ENCODE measurements around the gene CACNA1H. TPM values are rescaled to one million over a fixed set of nuclear protein-coding genes. Genes with fewer than 3 reads are reported as not detected.
A peak's percentile ranks its signal among the peaks of the same experiment; 100 is the strongest.
"Not testable (repeated sequence)": the region's sequence is repeated elsewhere in the genome, so short reads cannot be mapped to it uniquely, and the experiment has no call there.

The CACNA1H gene
- total RNA-seq, 2 experiments from 2014 or later = 0.37 to 1.3 TPM

GRCh38 chr16:1249031-1249755 lies 96.3 kb downstream of the CACNA1H start:
- CTCF ChIA-PET; H3K36me3 Mint-ChIP-seq; H3K4me1 Mint-ChIP-seq; DNase-seq; H3K4me3 Mint-ChIP-seq; H3K9me3 Mint-ChIP-seq (ENCODE audit: low read depth); H3K27ac Mint-ChIP-seq; H3K27me3 Mint-ChIP-seq: not testable (repeated sequence)
- ATAC-seq = peak; percentile 72

GRCh38 chr16:1253701-1254364 lies 100.9 kb downstream of the CACNA1H start:
- H3K4me3 Mint-ChIP-seq; H3K4me1 Mint-ChIP-seq; H3K27ac Mint-ChIP-seq; ATAC-seq; DNase-seq; CTCF ChIA-PET; H3K9me3 Mint-ChIP-seq (ENCODE audit: low read depth); H3K27me3 Mint-ChIP-seq; H3K36me3 Mint-ChIP-seq: not testable (repeated sequence)

GRCh38 chr16:1254821-1255220 lies 101.9 kb downstream of the CACNA1H start:
- H3K9me3 Mint-ChIP-seq (ENCODE audit: low read depth); H3K27me3 Mint-ChIP-seq; H3K36me3 Mint-ChIP-seq; H3K27ac Mint-ChIP-seq; H3K4me1 Mint-ChIP-seq; CTCF ChIA-PET; ATAC-seq; H3K4me3 Mint-ChIP-seq; DNase-seq: not testable (repeated sequence)

GRCh38 chr16:1255276-1256122 lies 102.6 kb downstream of the CACNA1H start, which contains the start of gene TPSD1:
TPSD1 (plus strand) TSS chr16:1256069; CDS start chr16:1256281, 212 bp downstream.
- H3K4me1 Mint-ChIP-seq; H3K9me3 Mint-ChIP-seq (ENCODE audit: low read depth); H3K4me3 Mint-ChIP-seq; CTCF ChIA-PET; DNase-seq; H3K27ac Mint-ChIP-seq; H3K27me3 Mint-ChIP-seq; H3K36me3 Mint-ChIP-seq; ATAC-seq: not testable (repeated sequence)

- H3K36me3 Mint-ChIP-seq; H3K9me3 Mint-ChIP-seq (ENCODE audit: low read depth); DNase-seq; H3K4me3 Mint-ChIP-seq; H3K27ac Mint-ChIP-seq; CTCF ChIA-PET; ATAC-seq; H3K4me1 Mint-ChIP-seq: not testable (repeated sequence)
- H3K27me3 Mint-ChIP-seq = peaks cover 10% of the 10 kb centered on the region
Observed at GRCh38 chr16:1256296-1256873, 103.5 kb downstream of the CACNA1H start.

GRCh38 chr16:1256874-1257322 lies 104.0 kb downstream of the CACNA1H start:
- DNase-seq (no peak), ATAC-seq (no peak)
- peaks cover 14% of the 10 kb centered on the region for H3K27me3 Mint-ChIP-seq
- H3K4me1 Mint-ChIP-seq = peaks cover 2% of the 10 kb centered on the region
- H3K4me3 Mint-ChIP-seq = no peak overlapping the region
- no peaks in the 10 kb centered on the region for H3K36me3 Mint-ChIP-seq
- H3K9me3 Mint-ChIP-seq (ENCODE audit: low read depth) = no peaks in the 10 kb centered on the region
- no peak overlapping the region for H3K27ac Mint-ChIP-seq
- CTCF ChIA-PET = no interaction called here

GRCh38 chr16:1257561-1258224 lies 104.8 kb downstream of the CACNA1H start:
- H3K4me3 Mint-ChIP-seq = no peak overlapping the region
- H3K4me1 Mint-ChIP-seq = peaks cover 2% of the 10 kb centered on the region
- H3K9me3 Mint-ChIP-seq (ENCODE audit: low read depth) = no peaks in the 10 kb centered on the region
- ATAC-seq (no peak), DNase-seq (no peak)
- peaks cover 18% of the 10 kb centered on the region for H3K27me3 Mint-ChIP-seq
- H3K36me3 Mint-ChIP-seq = no peaks in the 10 kb centered on the region
- CTCF ChIA-PET = no interaction called here
- no peak overlapping the region for H3K27ac Mint-ChIP-seq

- H3K4me1 Mint-ChIP-seq = peaks cover 2% of the 10 kb centered on the region
- H3K4me3 Mint-ChIP-seq = no peak overlapping the region
- no peaks in the 10 kb centered on the region for H3K36me3 Mint-ChIP-seq
- no peak for ATAC-seq
- H3K9me3 Mint-ChIP-seq (ENCODE audit: low read depth) = no peaks in the 10 kb centered on the region
- H3K27ac Mint-ChIP-seq = no peak overlapping the region
- peaks cover 18% of the 10 kb centered on the region for H3K27me3 Mint-ChIP-seq
- no peak for DNase-seq
- CTCF ChIA-PET = no interaction called here
Observed at GRCh38 chr16:1258225-1258600, 105.3 kb downstream of the CACNA1H start.

GRCh38 chr16:1258906-1259759 lies 106.2 kb downstream of the CACNA1H start:
- H3K27me3 Mint-ChIP-seq = peaks cover 18% of the 10 kb centered on the region
- no peaks in the 10 kb centered on the region for H3K36me3 Mint-ChIP-seq
- no peak overlapping the region for H3K4me3 Mint-ChIP-seq
- H3K9me3 Mint-ChIP-seq (ENCODE audit: low read depth) = no peaks in the 10 kb centered on the region
- peaks cover 2% of the 10 kb centered on the region for H3K4me1 Mint-ChIP-seq
- H3K27ac Mint-ChIP-seq = no peak overlapping the region
- DNase-seq (no peak), ATAC-seq (no peak)
- CTCF ChIA-PET = no interaction called here

- peaks cover 3% of the 10 kb centered on the region for H3K36me3 Mint-ChIP-seq
- H3K27ac Mint-ChIP-seq = no peak overlapping the region
- ATAC-seq (no peak), DNase-seq (no peak)
- peaks cover 6% of the 10 kb centered on the region for H3K9me3 Mint-ChIP-seq (ENCODE audit: low read depth)
- CTCF ChIA-PET = no interaction called here
- H3K27me3 Mint-ChIP-seq = peaks cover 18% of the 10 kb centered on the region
- H3K4me3 Mint-ChIP-seq = no peak overlapping the region
- H3K4me1 Mint-ChIP-seq = peaks cover 2% of the 10 kb centered on the region
Observed at GRCh38 chr16:1259760-1260068, 106.8 kb downstream of the CACNA1H start.

GRCh38 chr16:1260101-1260680 lies 107.3 kb downstream of the CACNA1H start:
- peaks cover 3% of the 10 kb centered on the region for H3K36me3 Mint-ChIP-seq
- no peak overlapping the region for H3K4me3 Mint-ChIP-seq
- ATAC-seq = no peak
- no peak for DNase-seq
- H3K27me3 Mint-ChIP-seq = peaks cover 18% of the 10 kb centered on the region
- H3K9me3 Mint-ChIP-seq (ENCODE audit: low read depth) = peaks cover 9% of the 10 kb centered on the region
- H3K4me1 Mint-ChIP-seq = peaks cover 2% of the 10 kb centered on the region
- no peak overlapping the region for H3K27ac Mint-ChIP-seq
- CTCF ChIA-PET = no interaction called here

- ATAC-seq = no peak
- Mint-ChIP-seq H3K9me3 (ENCODE audit: low read depth) (peaks cover 9% of the 10 kb centered on the region), H3K27ac (no peak overlapping the region), H3K4me3 (no peak overlapping the region), H3K36me3 (peaks cover 3% of the 10 kb centered on the region), H3K4me1 (peaks cover 2% of the 10 kb centered on the region), H3K27me3 (peaks cover 18% of the 10 kb centered on the region)
- CTCF ChIA-PET = no interaction called here
- no peak for DNase-seq
Observed at GRCh38 chr16:1261131-1261892, 108.4 kb downstream of the CACNA1H start.
